Heart right ventricle (tissue), 16 donors: ENCODE data around the gene ZBTB49. TPM values are rescaled to one million over a fixed set of nuclear protein-coding genes. Genes with fewer than 3 reads are reported as not detected.

Source experiments
- ATAC-seq, 8 donors: fragments of 200-7000 bp; cut with Tn5 transposase; one replicate each; pipeline ENCODE4 v1.9.1; 2020; ENCODE audit warnings: mild to moderate bottlenecking in 8 of 8, moderate library complexity in 8 of 8, moderate number of reproducible peaks in 1 of 8
- DNase-seq, 2 donors: peaks; one replicate each; pipeline ENCODE4 v3.0.0-alpha.2; 2020
- H3K27ac ChIP-seq, 10 donors: fragments of 200-600 bp; sonication (generic) in 2 of 10; one replicate each; pipeline versions ENCODE4 v1.5.0 to v1.8.0; 2020 to 2022; ENCODE audit warnings: mild to moderate bottlenecking in 3 of 10
- H3K27me3 ChIP-seq, 7 donors: fragments of 200-600 bp; one replicate each; pipeline ENCODE4 v1.8.0; 2021 to 2022; ENCODE audit warnings: mild to moderate bottlenecking in 2 of 7
- H3K36me3 ChIP-seq, 9 donors: fragments of 200-600 bp; sonication (generic) in 1 of 9; one replicate each; pipeline versions ENCODE4 v1.5.0 to v1.8.0; 2020 to 2022; ENCODE audit warnings: mild to moderate bottlenecking in 2 of 9
- H3K4me1 ChIP-seq, 9 donors: fragments of 200-600 bp; sonication (generic) in 1 of 9; one replicate each; pipeline versions ENCODE4 v1.5.0 to v1.8.0; 2020 to 2022; ENCODE audit warnings: mild to moderate bottlenecking in 4 of 9
- H3K4me3 ChIP-seq, 10 donors: fragments of 200-600 bp; sonication (generic) in 2 of 10; one replicate each; pipeline versions ENCODE4 v1.5.0 to v1.8.0; 2020 to 2022; ENCODE audit warnings: mild to moderate bottlenecking in 7 of 10, moderate library complexity in 2 of 10
- H3K9me3 ChIP-seq, 11 donors: fragments of 200-600 bp in 10 of 11; sonication (generic) in 2 of 11; one replicate each; pipeline versions ENCODE4 v1.5.0 to v1.8.0; 2013 to 2022; ENCODE audit warnings: mild to moderate bottlenecking in 2 of 11, control low read depth in 1 of 11, moderate library complexity in 1 of 11
- WGBS, 2 donors: extraction: QIAGEN DNeasy Blood & Tissue Kit; methylation state at CpG; one replicate each; pipeline ENCODE4 v1.1.7; 2013; ENCODE audit warnings: inconsistent platforms in 1 of 2; 5-methylcytosine and 5-hydroxymethylcytosine counted together
- intact Hi-C, 10 donors: fragments of 100-400 bp; cut with DNase I; formaldehyde crosslinking; loops; one replicate each; pipeline versions ENCODE4 v1.11.1 to v1.14.2; 2022
- polyA plus RNA-seq, 2 donors: library from polyadenylated mRNA; stranded (reverse); fragments of 200-250 nt; gene quantifications; one replicate each; pipeline ENCODE4 v1.2.3, GENCODE V29; 2013
- total RNA-seq, 10 donors: library from RNA; stranded (reverse); fragmentation: NEBNext Ultra II Directional in 3 of 10; extraction: Animal tissue kit (Norgen Biotek cat#: 25700) in 3 of 10; gene quantifications; one replicate each; pipeline versions ENCODE4 v1.2.1 to v1.2.4, GENCODE V29; 2021 to 2023
- TF ChIP-seq, protein P1 (sequence below), 9 donors: fragments of 200-600 bp; sonication (generic) in 2 of 9; IDR thresholded peaks; one replicate each; pipeline versions ENCODE4 v1.5.0 to v1.8.0; 2021 to 2022; ENCODE audit warnings: antibody characterized with exemption in 9 of 9, mild to moderate bottlenecking in 5 of 9, moderate library complexity in 1 of 9
- donor health status: Arrhythmogenic right ventricular cardiomyopathy.
- donor health status: ischemic (EF 13 %, LVEDD 7.1; RV severe dilation, severe dysfunction).
- donor health status: healthy with polysubstance abuse.
- donor health status: DM: no; HTN: yes; CAD: no.
- donor health status: DM: no; HTN: no; CAD: no.
- donor health status: ischemic (EF 25% LVEDD 6.9; RV normal size, moderate dysfunction).
- donor health status: ischemic (EF 25% LVEDD 5.7; RV mildly dilated, moderate dysfunction).
- donor health status: healthy.
- donor health status: DM: yes; HTN: yes; CAD: no.
- donor health status: Ischemic cardiomyopathy.
- donor health status: ischemic (EF 35%, LVEDD 5.7; RV mildly dilated, moderate dysfunction).
- donor health status: nonischemic (EF 11% LVEDD 7.7; RV severe dilation, severe dysfunction).
- donor health status: DM: yes; HTN: yes; CAD: no.
- donor health status: PGD.
- donor health status: ischemic (EF 29% LVEDD 5.4; RV normal size, mild dysfunction).
- donor health status: nonischemic (EF 23%, LVEDD 6.1; RV moderate dilation, normal function).

ZBTB49 gene
- total and polyA plus RNA-seq, 12 donors: 2.1 to 6.0 (median 4.3) TPM

DNA sequence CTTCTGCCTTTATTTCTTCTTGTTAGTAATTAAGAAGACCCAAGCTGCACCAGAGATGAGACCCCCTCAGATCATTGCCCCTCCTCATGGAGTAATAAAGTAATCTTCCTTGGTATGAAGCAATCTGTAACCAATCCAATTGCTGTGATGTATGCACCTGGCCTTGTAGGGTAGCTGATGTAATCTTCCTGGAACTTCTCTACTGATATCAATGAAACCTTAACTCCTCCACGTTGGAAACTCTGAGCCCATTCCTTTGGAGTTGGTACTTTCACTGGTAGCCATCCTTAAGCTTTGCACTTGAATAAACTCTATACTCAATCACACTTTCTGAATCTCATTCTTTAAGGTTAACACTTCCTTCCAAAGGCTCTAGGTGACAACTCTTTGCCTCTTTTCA lies 65.3 kb downstream of the ZBTB49 start:
- Histone ChIP-seq H3K27ac (no peak overlapping the region), H3K27me3 (peaks cover 0 to 40% (median 15%) of the 10 kb centered on the region in 7 donors), H3K4me3 (no peak overlapping the region), H3K9me3 (no peaks in the 10 kb centered on the region), H3K36me3 (no peaks in the 10 kb centered on the region), H3K4me1 (no peaks in the 10 kb centered on the region)
- intact Hi-C loops: no loop called here
- no peak for DNase-seq
- WGBS, 2 donors: 23 to 29% methylated on average over 1 of the region's 1 CpG
- TF ChIP-seq, protein P1, sequence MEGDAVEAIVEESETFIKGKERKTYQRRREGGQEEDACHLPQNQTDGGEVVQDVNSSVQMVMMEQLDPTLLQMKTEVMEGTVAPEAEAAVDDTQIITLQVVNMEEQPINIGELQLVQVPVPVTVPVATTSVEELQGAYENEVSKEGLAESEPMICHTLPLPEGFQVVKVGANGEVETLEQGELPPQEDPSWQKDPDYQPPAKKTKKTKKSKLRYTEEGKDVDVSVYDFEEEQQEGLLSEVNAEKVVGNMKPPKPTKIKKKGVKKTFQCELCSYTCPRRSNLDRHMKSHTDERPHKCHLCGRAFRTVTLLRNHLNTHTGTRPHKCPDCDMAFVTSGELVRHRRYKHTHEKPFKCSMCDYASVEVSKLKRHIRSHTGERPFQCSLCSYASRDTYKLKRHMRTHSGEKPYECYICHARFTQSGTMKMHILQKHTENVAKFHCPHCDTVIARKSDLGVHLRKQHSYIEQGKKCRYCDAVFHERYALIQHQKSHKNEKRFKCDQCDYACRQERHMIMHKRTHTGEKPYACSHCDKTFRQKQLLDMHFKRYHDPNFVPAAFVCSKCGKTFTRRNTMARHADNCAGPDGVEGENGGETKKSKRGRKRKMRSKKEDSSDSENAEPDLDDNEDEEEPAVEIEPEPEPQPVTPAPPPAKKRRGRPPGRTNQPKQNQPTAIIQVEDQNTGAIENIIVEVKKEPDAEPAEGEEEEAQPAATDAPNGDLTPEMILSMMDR (IDR thresholded peaks at IDR 0.05): no peak
- no peak for ATAC-seq

DNA sequence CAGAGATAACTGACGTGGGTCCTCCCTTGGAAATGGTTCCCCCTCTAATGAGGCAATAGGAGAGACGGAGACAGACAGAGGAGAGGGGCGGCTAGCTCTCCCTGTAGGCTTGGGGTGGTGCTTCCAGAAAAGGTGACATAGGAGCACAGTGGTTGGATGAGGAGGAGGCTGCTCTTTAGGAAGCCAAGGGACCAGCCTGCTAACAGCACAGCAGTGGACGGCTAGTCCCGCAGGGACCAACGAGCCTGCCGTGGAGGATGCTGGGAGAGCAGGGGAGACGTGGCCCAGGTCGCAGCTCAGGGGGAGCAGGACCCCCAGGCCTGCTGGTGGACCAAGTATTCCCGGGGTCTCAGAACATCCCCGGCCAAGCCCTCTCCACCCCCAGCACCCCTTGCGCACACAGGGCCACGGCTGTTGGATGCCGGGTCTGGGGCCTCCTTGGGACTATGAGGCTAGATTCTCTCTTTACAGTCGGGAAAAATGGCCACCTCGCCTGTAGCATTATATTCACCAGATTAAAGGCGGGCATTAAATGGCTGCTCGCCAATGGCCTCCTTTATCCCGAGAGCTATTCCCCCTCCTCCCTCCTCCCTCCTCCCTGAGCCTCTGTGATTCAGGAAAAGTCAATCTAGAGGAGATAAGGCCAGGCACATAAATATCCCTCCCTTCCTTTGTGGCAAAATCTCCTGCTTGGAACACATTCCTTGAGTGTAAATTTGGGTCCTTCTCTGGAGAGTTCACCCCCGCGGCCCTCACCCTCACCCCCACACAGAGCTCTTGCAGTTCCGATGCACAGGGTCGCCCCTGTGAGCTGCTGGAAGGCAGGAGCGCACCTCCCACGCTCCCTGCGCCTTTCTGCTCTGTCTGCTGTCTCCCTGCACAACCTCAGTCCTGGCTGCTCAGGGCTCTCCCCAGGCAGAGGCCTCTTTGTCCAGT lies 66.3 kb downstream of the ZBTB49 start:
- TF ChIP-seq, protein P1 (IDR thresholded peaks at IDR 0.05): no peak

DNA sequence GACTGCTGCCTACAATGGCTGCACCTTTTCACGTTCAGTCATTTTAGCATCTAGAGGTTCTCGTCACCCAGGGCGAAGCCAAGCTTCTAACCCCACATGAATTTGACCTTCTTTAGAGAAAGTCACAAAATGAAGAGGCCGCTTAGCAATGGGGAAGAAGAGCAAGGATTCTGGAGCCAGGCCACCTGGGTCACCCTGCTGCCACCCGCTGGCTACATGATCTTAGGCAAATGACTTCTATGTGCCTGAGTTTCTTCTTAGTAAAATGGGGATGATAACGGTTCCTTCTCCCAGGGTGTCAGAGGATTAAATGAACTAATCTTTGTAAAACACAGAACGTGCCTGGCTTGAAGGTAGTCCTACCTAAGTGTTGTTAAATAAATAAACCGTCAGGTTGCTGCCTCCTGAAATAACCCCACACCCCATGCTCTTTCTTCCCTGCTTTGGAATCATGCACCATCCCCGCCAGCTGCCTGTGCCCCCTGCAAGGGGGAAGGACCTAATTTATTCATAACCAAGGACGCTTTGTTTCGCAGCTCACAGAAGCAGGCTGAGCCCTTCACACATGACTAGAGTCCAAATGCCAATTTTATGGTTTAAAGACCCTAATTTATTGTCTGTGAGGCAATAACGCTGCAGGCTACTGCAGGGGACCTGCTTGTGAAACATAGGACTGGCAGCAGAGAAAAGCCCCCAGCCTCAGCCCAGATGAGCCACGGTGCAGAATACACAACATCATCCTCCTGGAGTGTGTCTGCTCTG lies 68.2 kb downstream of the ZBTB49 start:
- DNase-seq (no peak), ATAC-seq (no peak)
- no peaks in the 10 kb centered on the region for H3K4me1 ChIP-seq
- no peak overlapping the region for H3K27ac ChIP-seq
- no peak overlapping the region for H3K4me3 ChIP-seq
- TF ChIP-seq, protein P1 (IDR thresholded peaks at IDR 0.05): no peak
- intact Hi-C loops: no loop called here
- H3K36me3 ChIP-seq: no peaks in the 10 kb centered on the region
- H3K27me3 ChIP-seq: peaks cover 0 to 61% (median 20%) of the 10 kb centered on the region in 7 donors
- WGBS, 2 donors: 76 to 77% methylated on average over 13 of the region's 13 CpGs
- no peaks in the 10 kb centered on the region for H3K9me3 ChIP-seq

More for the DNA sequence above, 66.3 kb downstream of the ZBTB49 start:
- DNase-seq (no peak), ATAC-seq (peak in 3 of 8 donors; percentile 31 to 47 (median 38))
- Histone ChIP-seq H3K9me3 (no peaks in the 10 kb centered on the region), H3K36me3 (no peaks in the 10 kb centered on the region), H3K27ac (no peak overlapping the region), H3K27me3 (peaks cover 0 to 50% (median 15%) of the 10 kb centered on the region in 7 donors), H3K4me1 (no peaks in the 10 kb centered on the region), H3K4me3 (no peak overlapping the region)
- 46 to 51% methylated on average over 26 of the region's 26 CpGs for WGBS, 2 donors
- intact Hi-C loops: no loop called here

DNA sequence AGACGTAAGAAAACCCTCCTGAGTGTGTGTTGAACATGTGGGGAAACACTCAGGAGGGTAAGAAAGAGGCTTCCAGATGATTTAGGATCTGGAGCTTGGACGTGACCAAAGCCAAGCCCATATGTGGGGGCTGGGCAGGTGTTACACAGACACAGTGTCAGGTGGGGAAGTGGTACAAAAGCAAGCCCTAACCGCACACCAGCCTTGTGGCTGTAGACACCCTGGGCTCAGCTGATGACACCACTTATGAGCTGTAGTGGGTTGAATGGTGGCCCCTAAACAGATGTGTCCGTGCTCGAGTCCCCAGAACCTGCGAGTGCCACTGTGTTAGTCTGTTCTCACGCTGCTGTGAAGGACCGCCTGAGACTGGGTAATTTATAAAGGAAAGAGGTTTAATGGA lies 71.8 kb downstream of the ZBTB49 start:
- TF ChIP-seq, protein P1 (IDR thresholded peaks at IDR 0.05): no peak
- Histone ChIP-seq H3K27ac (no peak overlapping the region), H3K4me3 (no peak overlapping the region), H3K36me3 (no peaks in the 10 kb centered on the region), H3K9me3 (peaks cover 0 to 13% (median 0%) of the 10 kb centered on the region in 11 donors), H3K27me3 (peaks cover 0 to 59% (median 22%) of the 10 kb centered on the region in 7 donors), H3K4me1 (no peaks in the 10 kb centered on the region)
- WGBS, 2 donors: 81 to 82% methylated on average over 8 of the region's 8 CpGs
- no peak for ATAC-seq
- intact Hi-C loops: no loop called here
- DNase-seq: no peak
